ENCODE data around the gene CD4. TPM values are rescaled to one million over a fixed set of nuclear protein-coding genes. Genes with fewer than 3 reads are reported as not detected.

Gene CD4
- total RNA-seq, 1 experiment from 2014 or later, result 0.42 TPM

- POLR2A ChIA-PET, result interaction anchor here (1.8 kb wide), 1 partner anchor 9 kb away, joined by 7 read pairs; the partner anchor contains the start of gene PTMS
- RAD21 ChIA-PET (ENCODE audit: low non-redundant PET in 1 of 2, low total read pairs in 2 of 2, uncharacterized antibody in 2 of 2, unreplicated experiment in 2 of 2), result no interaction called here
- H2AFZ ChIP-seq (ENCODE audit: low read depth, low read length, poor library complexity, severe bottlenecking), result no peak overlapping the region
- no peak overlapping the region for H3K27ac ChIP-seq (ENCODE audit: low read depth, low read length)
- H3K9ac ChIP-seq (ENCODE audit: low read length), result no peak overlapping the region
- BruUV-seq (replicated peaks), result no TSS peak
- no peaks in the 10 kb centered on the region for H4K20me1 ChIP-seq (ENCODE audit: insufficient read depth)
- TF ChIP-seq SIN3A (IDR thresholded peaks at IDR 0.05; ENCODE audit: low read depth), result no peak
- TF ChIP-seq TCF7L2 (IDR thresholded peaks at IDR 0.05; ENCODE audit: borderline replicate concordance, extremely low read depth, insufficient read depth, insufficient read length), result no peak
- TF ChIP-seq YY1 (IDR thresholded peaks at IDR 0.05; ENCODE audit: extremely low read depth, insufficient replicate concordance, low read depth, low read length), result no peak
- no peaks in the 10 kb centered on the region for H3K9me3 ChIP-seq (ENCODE audit: control insufficient read depth in 1 of 2, insufficient read depth in 1 of 2, low read depth in 1 of 2, low read length in 2 of 2)
- H3K36me3 ChIP-seq (ENCODE audit: control insufficient read depth in 1 of 2, insufficient read depth in 2 of 2, low read length in 2 of 2), result peaks cover 9 to 10% of the 10 kb centered on the region in 2 experiments; a peak in 3 of 4 replicates
- ATAC-seq (no peak), DNase-seq (ENCODE audit: low read depth, low spot score) (no peak)
- no peak overlapping the region for H3K4me3 ChIP-seq (replicated peaks in 1 of 2; ENCODE audit: low read depth in 1 of 2, low read length in 2 of 2)
- CTCF ChIA-PET, result interaction anchor here (0.9 kb wide), 1 partner anchor 9 kb away, joined by 3 read pairs; the partner anchor contains the start of gene PTMS
- H3K4me1 ChIP-seq (ENCODE audit: control insufficient read depth in 1 of 2, insufficient read depth in 2 of 2, low read length in 2 of 2), result peaks cover 11 to 30% of the 10 kb centered on the region in 2 experiments; a peak in 3 of 4 replicates
- H3K9me2 ChIP-seq (ENCODE audit: insufficient read depth), result no peaks in the 10 kb centered on the region
- H3K79me2 ChIP-seq (ENCODE audit: insufficient read depth, low read length), result peaks cover under 1% of the 10 kb centered on the region; the same call in 1 of the 2 replicates
- intact Hi-C loops (cut with micrococcal nuclease), result no loop called here
- no peaks in the 10 kb centered on the region for H3K27me3 ChIP-seq (ENCODE audit: insufficient read depth, low read length)
- H3K4me2 ChIP-seq (ENCODE audit: low read length), result no peak overlapping the region
These were observed 14.7 kb upstream of the CD4 start for GRCh38 chr12:6774499-6775062.

DNA sequence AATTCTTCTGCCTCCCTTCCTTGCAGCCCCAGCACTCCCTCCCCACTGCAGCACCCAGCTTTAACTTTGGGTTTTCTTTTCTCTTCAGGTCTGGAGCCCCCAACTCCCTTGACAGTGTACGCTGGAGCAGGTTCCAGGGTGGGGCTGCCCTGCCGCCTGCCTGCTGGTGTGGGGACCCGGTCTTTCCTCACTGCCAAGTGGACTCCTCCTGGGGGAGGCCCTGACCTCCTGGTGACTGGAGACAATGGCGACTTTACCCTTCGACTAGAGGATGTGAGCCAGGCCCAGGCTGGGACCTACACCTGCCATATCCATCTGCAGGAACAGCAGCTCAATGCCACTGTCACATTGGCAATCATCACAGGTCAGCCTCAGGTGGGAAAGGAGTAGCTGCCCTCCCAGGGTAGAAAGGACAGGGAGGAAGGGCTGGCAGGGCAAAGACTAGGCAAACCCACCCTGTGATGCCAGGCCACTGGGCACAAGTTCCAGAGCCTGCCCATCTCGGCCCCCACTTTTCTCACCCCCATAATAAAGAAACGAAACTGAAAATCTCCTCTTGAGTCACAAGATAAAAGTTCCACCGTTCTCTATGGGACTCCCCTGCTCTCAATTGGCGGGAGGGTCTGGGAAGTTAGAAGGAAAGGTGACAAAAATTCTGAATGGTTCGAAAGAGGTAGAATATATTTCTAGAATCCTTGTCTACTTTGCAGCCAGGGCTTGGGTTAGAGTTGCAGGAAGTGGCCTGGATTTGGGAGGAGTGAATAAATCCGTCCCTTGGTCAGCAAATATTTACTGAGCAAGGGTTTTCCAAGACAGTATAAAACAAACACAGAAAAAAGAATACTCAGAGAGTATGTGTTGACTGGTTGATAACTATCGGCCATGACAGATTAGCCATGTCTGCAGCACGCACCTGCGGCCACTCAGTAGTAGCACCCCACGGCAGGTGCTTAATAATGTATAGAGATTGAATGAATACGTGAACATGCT lies 13.8 kb upstream of the CD4 start:
- ChIA-PET POLR2A (interaction anchor here (1.8 kb wide), 1 partner anchor 10 kb away, joined by 7 read pairs; the partner anchor contains the start of gene PTMS), CTCF (interaction anchor here (0.9 kb wide), 1 partner anchor 10 kb away, joined by 3 read pairs; the partner anchor contains the start of gene PTMS), RAD21 (ENCODE audit: low non-redundant PET in 1 of 2, low total read pairs in 2 of 2, uncharacterized antibody in 2 of 2, unreplicated experiment in 2 of 2) (no interaction called here)
- intact Hi-C loops (cut with micrococcal nuclease), result no loop called here
- no TSS peak for BruUV-seq (replicated peaks)
- no peaks in the 10 kb centered on the region for H3K9me3 ChIP-seq (ENCODE audit: control insufficient read depth in 1 of 2, insufficient read depth in 1 of 2, low read depth in 1 of 2, low read length in 2 of 2)
- DNase-seq (ENCODE audit: low read depth, low spot score) (no peak), ATAC-seq (no peak)
- peaks cover 6 to 8% of the 10 kb centered on the region in 2 experiments; a peak in 3 of 4 replicates for H3K36me3 ChIP-seq (ENCODE audit: control insufficient read depth in 1 of 2, insufficient read depth in 2 of 2, low read length in 2 of 2)
- H3K27me3 ChIP-seq (ENCODE audit: insufficient read depth, low read length), result no peaks in the 10 kb centered on the region
- H3K9ac ChIP-seq (ENCODE audit: low read length), result no peak overlapping the region
- peaks cover 11 to 29% of the 10 kb centered on the region in 2 experiments; a peak in 3 of 4 replicates for H3K4me1 ChIP-seq (ENCODE audit: control insufficient read depth in 1 of 2, insufficient read depth in 2 of 2, low read length in 2 of 2)
- no peak overlapping the region for H3K4me3 ChIP-seq (replicated peaks in 1 of 2; ENCODE audit: low read depth in 1 of 2, low read length in 2 of 2)
- no peak overlapping the region for H3K4me2 ChIP-seq (ENCODE audit: low read length)
- no peaks in the 10 kb centered on the region for H3K79me2 ChIP-seq (ENCODE audit: insufficient read depth, low read length)
- no peak overlapping the region for H3K27ac ChIP-seq (ENCODE audit: low read depth, low read length)
- H3K9me2 ChIP-seq (ENCODE audit: insufficient read depth), result no peaks in the 10 kb centered on the region
- no peak overlapping the region for H2AFZ ChIP-seq (ENCODE audit: low read depth, low read length, poor library complexity, severe bottlenecking)
- no peaks in the 10 kb centered on the region for H4K20me1 ChIP-seq (ENCODE audit: insufficient read depth)
- TF ChIP-seq, protein P1, sequence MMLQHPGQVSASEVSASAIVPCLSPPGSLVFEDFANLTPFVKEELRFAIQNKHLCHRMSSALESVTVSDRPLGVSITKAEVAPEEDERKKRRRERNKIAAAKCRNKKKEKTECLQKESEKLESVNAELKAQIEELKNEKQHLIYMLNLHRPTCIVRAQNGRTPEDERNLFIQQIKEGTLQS (IDR thresholded peaks at IDR 0.05), result no peak
- TF ChIP-seq ELF1 (IDR thresholded peaks at IDR 0.05; ENCODE audit: borderline replicate concordance, low read depth), result no peak
- no peak for TF ChIP-seq CTCF (IDR thresholded peaks at IDR 0.05 in 2 of 3, conservative IDR thresholded peaks at IDR 0.05 in 1 of 3; ENCODE audit: borderline replicate concordance in 1 of 3, insufficient read depth in 1 of 3, low read depth in 2 of 3, low read length in 2 of 3)
- TF ChIP-seq REST (IDR thresholded peaks at IDR 0.05; ENCODE audit: low read depth), result no peak
- no peak for TF ChIP-seq RAD21 (IDR thresholded peaks at IDR 0.05; ENCODE audit: low read depth)
- no peak for TF ChIP-seq CBX3 (IDR thresholded peaks at IDR 0.05; ENCODE audit: low read depth)
- TF ChIP-seq ZNF274 (IDR thresholded peaks at IDR 0.05; ENCODE audit: low read depth, low read length), result no peak
